Heart left ventricle (tissue), 16 donors: ENCODE results near the gene ZNF681. TPM values are rescaled to one million over a fixed set of nuclear protein-coding genes. Genes with fewer than 3 reads are reported as not detected.

Source experiments
- ATAC-seq, 4 donors: fragments of 200-7000 bp; cut with Tn5 transposase; one replicate each; pipeline ENCODE4 v1.9.1; 2020 to 2022; ENCODE audit warnings: moderate library complexity in 4 of 4, mild to moderate bottlenecking in 3 of 4, moderate number of reproducible peaks in 1 of 4
- DNase-seq, 5 donors: peaks; one replicate each; pipeline ENCODE4 v3.0.0-alpha.2; 2020
- H3K27ac ChIP-seq, 12 donors: fragments of 200-600 bp; sonication (generic) in 4 of 12; one replicate each; pipeline versions ENCODE4 v1.5.0 to v1.8.0; 2016 to 2022; ENCODE audit warnings: mild to moderate bottlenecking in 2 of 12
- H3K27me3 ChIP-seq, 9 donors: fragments of 200-600 bp; sonication (generic) in 2 of 9; one replicate each; pipeline versions ENCODE4 v1.5.1 to v1.8.0; 2016 to 2022; ENCODE audit warnings: mild to moderate bottlenecking in 3 of 9
- H3K36me3 ChIP-seq, 9 donors: fragments of 200-600 bp; sonication (generic) in 2 of 9; one replicate each; pipeline versions ENCODE4 v1.5.0 to v1.8.0; 2018 to 2022; ENCODE audit warnings: mild to moderate bottlenecking in 2 of 9
- H3K4me1 ChIP-seq, 12 donors: fragments of 200-600 bp; sonication (generic) in 4 of 12; one replicate each; pipeline versions ENCODE4 v1.5.0 to v1.8.0; 2016 to 2022; ENCODE audit warnings: mild to moderate bottlenecking in 3 of 12
- H3K4me3 ChIP-seq, 12 donors: fragments of 200-600 bp; sonication (generic) in 4 of 12; one replicate each; pipeline versions ENCODE4 v1.5.0 to v1.8.0; 2017 to 2022; ENCODE audit warnings: mild to moderate bottlenecking in 9 of 12, moderate library complexity in 4 of 12
- H3K9me3 ChIP-seq, 12 donors: fragments of 200-600 bp; sonication (generic) in 4 of 12; one replicate each; pipeline versions ENCODE4 v1.5.0 to v1.8.0; 2016 to 2022; ENCODE audit warnings: mild to moderate bottlenecking in 1 of 12
- POLR2A ChIP-seq, 2 donors: fragments of 450-650 bp; IDR thresholded peaks; one replicate each; pipeline ENCODE4 v1.6.1; 2017; ENCODE audit warnings: antibody characterized with exemption in 2 of 2, mild to moderate bottlenecking in 2 of 2, moderate library complexity in 2 of 2
- WGBS, 4 donors: extraction: QIAGEN DNeasy Blood & Tissue Kit in 2 of 4; methylation state at CpG; one replicate each; pipeline versions ENCODE4 v1.1.5 to v1.1.7; 2013 to 2018; 5-methylcytosine and 5-hydroxymethylcytosine counted together
- intact Hi-C, 10 donors: fragments of 100-400 bp; cut with DNase I; formaldehyde crosslinking; loops; one replicate each; pipeline versions ENCODE4 v1.11.1 to v1.14.2; 2022
- polyA plus RNA-seq, 2 donors: library from polyadenylated mRNA; stranded (reverse); fragments of 200-250 nt; gene quantifications; one replicate each; pipeline ENCODE4 v1.2.3, GENCODE V29; 2013
- total RNA-seq, 9 donors: library from RNA; depleted of rRNA in 2 of 9; stranded (reverse); fragments of >200 nt in 2 of 9; fragmentation: NEBNext Ultra II Directional in 3 of 9; extraction: Animal tissue kit (Norgen Biotek cat#: 25700) in 3 of 9; gene quantifications; one replicate each; pipeline versions ENCODE4 v1.1.0 to v1.2.4, GENCODE V29; 2016 to 2023
- TF ChIP-seq, protein P1 (sequence below), 12 donors: fragments of 200-600 bp; sonication (generic) in 4 of 12; IDR thresholded peaks; one replicate each; pipeline versions ENCODE4 v1.5.0 to v1.8.0; 2018 to 2022; ENCODE audit warnings: antibody characterized with exemption in 12 of 12, mild to moderate bottlenecking in 5 of 12
- donor health status: ischemic (EF 13 %, LVEDD 7.1; RV severe dilation, severe dysfunction).
- donor health status: healthy with polysubstance abuse.
- donor health status: DM: no; HTN: yes; CAD: no.
- donor health status: DM: no; HTN: no; CAD: no.
- donor health status: ischemic (EF 25% LVEDD 6.9; RV normal size, moderate dysfunction).
- donor health status: ischemic (EF 25% LVEDD 5.7; RV mildly dilated, moderate dysfunction).
- donor health status: healthy.
- donor health status: DM: yes; HTN: yes; CAD: no.
- donor health status: ischemic (EF 35%, LVEDD 5.7; RV mildly dilated, moderate dysfunction).
- donor health status: nonischemic (EF 11% LVEDD 7.7; RV severe dilation, severe dysfunction).
- donor health status: DM: yes; HTN: yes; CAD: no.
- donor health status: PGD.
- donor health status: ischemic (EF 29% LVEDD 5.4; RV normal size, mild dysfunction).
- donor health status: nonischemic (EF 23%, LVEDD 6.1; RV moderate dilation, normal function).

Gene ZNF681
- total and polyA plus RNA-seq, 11 donors, result 0.19 to 1.6 (median 0.65) TPM

DNA sequence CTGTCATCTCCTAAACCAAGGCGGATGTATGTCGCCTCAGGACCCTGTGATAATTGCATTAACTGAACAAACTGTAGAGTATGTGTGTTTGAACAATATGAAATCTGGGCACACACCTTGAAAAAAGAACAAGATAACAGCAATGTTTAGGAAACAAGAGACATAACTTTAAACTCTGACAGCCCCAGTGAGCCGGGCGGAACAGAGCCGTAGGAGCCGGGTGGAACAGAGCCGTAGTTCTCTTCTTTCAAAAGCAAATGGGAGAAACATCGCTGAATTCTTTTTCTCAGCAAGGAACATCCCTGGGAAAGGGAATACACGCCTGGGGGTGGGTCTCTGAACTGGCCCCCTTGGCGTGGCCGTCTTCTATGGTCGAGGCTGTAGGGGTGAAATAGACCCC, 39.9 kb downstream of the ZNF681 start:
- H3K9me3 ChIP-seq, result peaks cover 0 to 12% (median 0%) of the 10 kb centered on the region in 12 donors
- no peak overlapping the region for H3K27ac ChIP-seq
- no peaks in the 10 kb centered on the region for H3K36me3 ChIP-seq
- no peak for DNase-seq
- no peaks in the 10 kb centered on the region for H3K4me1 ChIP-seq
- ATAC-seq, result no peak
- peaks cover 0 to 5% (median 0%) of the 10 kb centered on the region in 9 donors for H3K27me3 ChIP-seq
- H3K4me3 ChIP-seq, result no peak overlapping the region
- WGBS, 4 donors, result 10 to 14% (median 11%) methylated on average over 12 of the region's 12 CpGs
- TF ChIP-seq, protein P1, sequence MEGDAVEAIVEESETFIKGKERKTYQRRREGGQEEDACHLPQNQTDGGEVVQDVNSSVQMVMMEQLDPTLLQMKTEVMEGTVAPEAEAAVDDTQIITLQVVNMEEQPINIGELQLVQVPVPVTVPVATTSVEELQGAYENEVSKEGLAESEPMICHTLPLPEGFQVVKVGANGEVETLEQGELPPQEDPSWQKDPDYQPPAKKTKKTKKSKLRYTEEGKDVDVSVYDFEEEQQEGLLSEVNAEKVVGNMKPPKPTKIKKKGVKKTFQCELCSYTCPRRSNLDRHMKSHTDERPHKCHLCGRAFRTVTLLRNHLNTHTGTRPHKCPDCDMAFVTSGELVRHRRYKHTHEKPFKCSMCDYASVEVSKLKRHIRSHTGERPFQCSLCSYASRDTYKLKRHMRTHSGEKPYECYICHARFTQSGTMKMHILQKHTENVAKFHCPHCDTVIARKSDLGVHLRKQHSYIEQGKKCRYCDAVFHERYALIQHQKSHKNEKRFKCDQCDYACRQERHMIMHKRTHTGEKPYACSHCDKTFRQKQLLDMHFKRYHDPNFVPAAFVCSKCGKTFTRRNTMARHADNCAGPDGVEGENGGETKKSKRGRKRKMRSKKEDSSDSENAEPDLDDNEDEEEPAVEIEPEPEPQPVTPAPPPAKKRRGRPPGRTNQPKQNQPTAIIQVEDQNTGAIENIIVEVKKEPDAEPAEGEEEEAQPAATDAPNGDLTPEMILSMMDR (IDR thresholded peaks at IDR 0.05), result no peak
- no peak for TF ChIP-seq POLR2A (IDR thresholded peaks at IDR 0.05)
- intact Hi-C loops, result no loop called here

DNA sequence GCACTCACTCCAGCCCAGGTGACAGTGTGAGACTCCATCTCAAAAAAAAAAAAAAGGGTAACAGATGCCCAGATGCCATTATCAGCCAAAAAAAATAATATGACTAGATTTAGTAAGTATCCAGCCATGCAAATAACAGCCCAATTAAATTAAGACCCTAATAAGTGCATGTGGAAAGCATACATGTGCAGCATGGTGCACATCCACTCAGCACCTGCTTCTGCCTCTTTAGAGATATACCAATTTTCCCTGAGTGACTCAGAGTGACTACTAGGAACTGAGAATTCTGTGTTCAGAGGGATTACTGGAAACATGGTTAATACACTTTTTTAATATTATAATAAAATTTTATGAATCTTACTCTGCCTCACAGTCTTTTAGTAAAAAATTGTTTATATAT, 41.9 kb downstream of the ZNF681 start:
- DNase-seq (no peak), ATAC-seq (no peak)
- Histone ChIP-seq H3K36me3 (no peaks in the 10 kb centered on the region), H3K27ac (no peak overlapping the region), H3K9me3 (peaks cover 0 to 12% (median 0%) of the 10 kb centered on the region in 12 donors), H3K27me3 (peaks cover 0 to 5% (median 0%) of the 10 kb centered on the region in 9 donors), H3K4me1 (no peaks in the 10 kb centered on the region), H3K4me3 (no peak overlapping the region)
- TF ChIP-seq, protein P1 (IDR thresholded peaks at IDR 0.05), result no peak
- TF ChIP-seq POLR2A (IDR thresholded peaks at IDR 0.05), result no peak
- intact Hi-C loops, result no loop called here

DNA sequence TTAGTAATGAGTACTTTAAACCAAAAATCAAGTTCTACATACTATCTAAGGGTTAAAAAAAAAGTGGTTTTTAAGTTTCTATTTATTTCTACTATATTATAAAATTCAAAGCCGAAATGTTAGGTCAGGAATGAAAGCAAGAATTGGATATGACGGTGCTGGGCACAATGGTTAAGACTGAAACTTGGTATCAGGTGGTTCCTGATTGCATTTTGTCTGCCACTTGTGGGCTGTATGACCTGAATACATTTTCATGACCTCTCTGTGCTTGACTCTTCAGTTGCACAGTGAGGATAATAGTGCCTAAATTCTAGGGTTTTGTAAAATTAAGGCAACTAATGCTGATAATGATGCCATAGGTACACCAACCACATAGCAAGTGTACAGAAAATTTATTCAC, 49.3 kb downstream of the ZNF681 start:
- ATAC-seq (no peak), DNase-seq (no peak)
- Histone ChIP-seq H3K27me3 (no peaks in the 10 kb centered on the region), H3K27ac (no peak overlapping the region), H3K4me3 (no peak overlapping the region), H3K36me3 (no peaks in the 10 kb centered on the region), H3K9me3 (no peaks in the 10 kb centered on the region), H3K4me1 (no peaks in the 10 kb centered on the region)
- 37 to 41% (median 39%) methylated on average over 2 of the region's 2 CpGs for WGBS, 4 donors
- intact Hi-C loops, result no loop called here
- TF ChIP-seq, protein P1 (IDR thresholded peaks at IDR 0.05), result no peak
- no peak for TF ChIP-seq POLR2A (IDR thresholded peaks at IDR 0.05)

DNA sequence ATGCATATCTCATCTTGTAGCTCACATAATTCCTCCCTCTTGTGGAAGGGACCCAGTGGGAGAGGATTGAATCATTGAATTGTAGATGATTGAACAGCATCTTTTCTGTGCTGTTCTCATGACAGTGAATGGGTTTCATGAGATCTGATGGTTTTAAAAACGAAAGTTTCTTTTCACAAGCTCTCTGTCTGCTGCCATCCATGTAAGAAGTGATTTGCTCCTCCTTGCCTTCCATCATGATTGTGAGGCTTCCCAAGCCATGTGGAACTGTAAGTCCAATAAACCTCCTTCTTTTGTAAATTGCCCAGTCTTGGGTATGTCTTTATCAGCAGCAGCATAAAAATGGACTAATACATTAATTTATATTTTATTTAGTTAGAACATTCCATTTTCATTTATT, 52.0 kb downstream of the ZNF681 start:
- 82 to 92% (median 88%) methylated on average over 1 of the region's 1 CpG for WGBS, 4 donors
- DNase-seq, result no peak
- H3K27me3 ChIP-seq, result no peaks in the 10 kb centered on the region
- intact Hi-C loops, result no loop called here
- TF ChIP-seq, protein P1 (IDR thresholded peaks at IDR 0.05), result no peak
- no peak for TF ChIP-seq POLR2A (IDR thresholded peaks at IDR 0.05)
- H3K9me3 ChIP-seq, result no peaks in the 10 kb centered on the region
- H3K4me1 ChIP-seq, result no peaks in the 10 kb centered on the region
- H3K27ac ChIP-seq, result no peak overlapping the region
- H3K36me3 ChIP-seq, result no peaks in the 10 kb centered on the region
- ATAC-seq, result no peak
- no peak overlapping the region for H3K4me3 ChIP-seq
